Measurements from ENCODE around the gene TRIM5. TPM values are rescaled to one million over a fixed set of nuclear protein-coding genes. Genes with fewer than 3 reads are reported as not detected.
A peak's percentile ranks its signal among the peaks of the same experiment; 100 is the strongest.

TRIM5 gene
- total RNA-seq, 1 donor from 2014 or later, result 9.8 TPM

DNA sequence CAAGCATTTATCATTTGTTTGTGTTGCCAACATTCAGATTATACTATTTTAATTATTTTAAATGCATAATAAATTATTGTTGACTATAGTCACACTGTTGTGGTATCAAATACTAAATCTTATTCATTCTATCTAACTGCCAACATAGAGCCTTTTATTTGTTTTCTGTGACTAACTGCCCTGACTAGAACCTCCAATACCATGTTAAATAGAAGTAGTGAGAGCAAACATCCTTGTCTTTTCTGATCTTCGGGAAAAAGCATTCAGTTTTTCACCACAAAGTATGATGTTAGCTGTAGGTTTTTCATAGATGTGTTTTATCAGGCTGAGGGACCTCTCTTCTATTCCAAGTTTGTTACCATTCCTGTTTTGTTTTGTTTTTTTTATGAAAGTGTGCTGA lies 44.9 kb downstream of the TRIM5 start:
- ATAC-seq (no peak), DNase-seq (ENCODE audit: missing footprints) (no peak)
- intact Hi-C loops (cut with DNase I), result no loop called here

DNA sequence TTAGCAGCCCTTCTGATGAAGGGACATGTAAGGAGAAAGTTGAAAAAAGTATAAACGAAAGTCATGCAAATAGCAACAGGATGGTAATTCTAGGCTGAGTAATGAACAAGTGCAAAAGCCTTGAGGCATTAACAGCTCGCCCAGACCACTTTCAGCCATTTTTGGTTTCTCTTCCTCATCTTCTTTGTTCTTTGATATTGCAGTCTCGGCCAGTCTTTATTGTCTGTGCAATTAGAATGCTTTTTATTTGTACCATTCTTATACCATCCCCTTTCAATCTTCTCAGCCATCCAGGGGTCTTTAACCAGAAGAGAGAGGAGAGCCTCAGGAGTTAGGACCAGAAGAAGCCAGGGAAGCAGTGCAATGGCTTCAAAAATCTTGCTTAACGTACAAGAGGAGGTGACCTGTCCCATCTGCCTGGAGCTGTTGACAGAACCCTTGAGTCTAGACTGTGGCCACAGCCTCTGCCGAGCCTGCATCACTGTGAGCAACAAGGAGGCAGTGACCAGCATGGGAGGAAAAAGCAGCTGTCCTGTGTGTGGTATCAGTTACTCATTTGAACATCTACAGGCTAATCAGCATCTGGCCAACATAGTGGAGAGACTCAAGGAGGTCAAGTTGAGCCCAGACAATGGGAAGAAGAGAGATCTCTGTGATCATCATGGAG lies 52.8 kb downstream of the TRIM5 start:
- ATAC-seq, result no peak
- intact Hi-C loops (cut with DNase I), result no loop called here
- DNase-seq (ENCODE audit: missing footprints), result no peak

DNA sequence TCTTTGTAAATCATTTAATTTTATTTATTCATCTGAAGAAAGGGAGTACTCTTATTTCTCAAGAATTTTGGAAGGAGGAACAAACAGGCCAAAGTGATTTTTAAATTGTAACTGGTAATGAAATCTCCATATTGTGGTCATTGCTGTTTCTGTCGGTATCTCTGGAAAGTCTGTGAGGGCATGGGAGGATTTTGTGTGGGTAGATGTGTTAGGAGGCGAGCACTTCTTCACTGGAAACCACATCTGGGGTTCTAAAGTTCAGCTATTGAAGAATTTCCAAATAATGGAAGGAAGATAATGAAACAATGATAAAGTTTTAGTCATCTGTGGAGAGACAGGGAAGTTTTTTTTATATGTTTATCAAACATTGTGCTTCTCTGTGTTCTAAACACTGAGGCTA lies 53.5 kb downstream of the TRIM5 start:
- intact Hi-C loops (cut with DNase I), result no loop called here
- ATAC-seq, result no peak
- no peak for DNase-seq (ENCODE audit: missing footprints)

DNA sequence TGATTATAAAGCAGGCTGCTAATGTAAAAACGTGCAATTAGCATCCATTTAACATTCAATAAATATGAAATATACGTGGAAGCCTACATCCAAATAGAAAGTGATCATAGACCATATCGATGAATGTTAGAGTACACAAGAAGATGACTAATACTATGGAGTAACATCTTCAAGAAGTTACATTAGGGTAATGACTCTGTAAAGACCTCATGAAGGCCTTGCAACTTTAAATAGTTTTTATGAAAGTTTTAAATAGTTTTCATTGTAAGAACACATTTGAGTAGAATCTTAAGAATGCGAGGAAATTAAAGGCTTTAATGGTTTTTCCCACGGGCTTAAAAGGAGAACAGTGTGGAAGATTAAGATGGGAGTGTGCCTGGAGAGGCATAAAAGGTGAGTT lies 58.7 kb downstream of the TRIM5 start:
- intact Hi-C loops (cut with DNase I), result no loop called here

DNA sequence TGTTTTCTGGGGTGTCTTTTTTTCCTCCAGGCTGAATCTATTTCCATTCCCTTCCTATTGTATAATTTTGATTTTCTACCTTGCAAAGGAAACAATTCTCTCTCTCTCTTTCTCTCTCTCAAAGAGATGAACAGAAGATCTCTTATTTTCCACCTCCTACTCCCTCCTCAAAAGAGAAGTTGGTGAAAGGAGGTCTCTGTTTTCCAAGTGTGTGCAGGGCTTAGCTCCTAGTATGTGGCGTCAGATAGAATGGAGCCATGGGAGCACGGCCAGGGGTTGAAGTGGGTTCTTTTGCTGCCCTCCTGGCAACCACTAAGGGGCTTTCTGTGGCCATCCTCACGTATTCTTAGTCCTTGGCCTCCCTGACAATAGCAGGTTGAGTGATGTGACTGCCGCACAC lies 59.6 kb downstream of the TRIM5 start:
- no peak for DNase-seq (ENCODE audit: missing footprints)
- ATAC-seq, result no peak
- intact Hi-C loops (cut with DNase I), result no loop called here

More for the DNA sequence above, 58.7 kb downstream of the TRIM5 start:
- ATAC-seq (no peak), DNase-seq (ENCODE audit: missing footprints) (no peak)

DNA sequence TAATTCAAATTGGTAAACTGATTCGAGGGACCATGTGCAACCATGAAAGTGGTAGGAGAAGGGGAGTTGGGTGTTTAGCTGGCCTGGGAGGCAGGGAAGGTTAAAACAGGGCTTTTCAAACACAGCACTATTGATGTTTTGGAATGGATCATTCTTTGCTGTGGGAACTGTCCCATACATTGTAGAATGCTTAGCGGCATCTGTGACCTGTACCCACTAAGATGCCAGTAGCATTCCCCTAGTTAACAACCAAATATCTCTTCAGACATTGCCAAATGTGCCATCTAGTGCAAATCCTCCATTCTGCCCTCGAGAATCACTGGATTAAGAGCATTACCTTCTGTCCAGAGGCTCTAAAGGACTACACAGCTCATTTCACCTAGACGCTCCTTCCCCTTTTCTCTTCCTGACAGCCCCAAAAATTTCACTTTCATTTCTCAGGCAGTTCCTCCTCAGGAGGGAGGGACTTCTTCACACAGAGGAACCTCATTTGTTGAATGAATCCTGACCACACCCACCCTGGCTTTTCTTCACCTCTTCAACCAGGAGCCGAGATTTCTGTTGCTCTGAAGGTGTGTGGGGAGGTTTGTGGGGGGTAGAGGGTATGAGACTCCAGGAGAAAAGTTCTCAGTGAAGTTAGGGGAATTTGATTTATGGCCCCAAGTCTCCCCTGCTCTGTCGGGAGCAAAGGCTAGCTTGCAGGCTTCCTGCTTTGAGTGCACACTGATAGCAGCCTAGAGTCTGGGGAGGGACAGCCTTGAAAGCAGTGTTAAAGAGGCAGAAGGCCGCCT lies 60.2 kb downstream of the TRIM5 start, which contains the start of gene TRIM34:
Gene TRIM34 (plus strand): TSS at position 513 of the 791 bp plus-strand sequence. CDS start 7,331 bp downstream, outside the sequence.
- intact Hi-C loops (cut with DNase I), result no loop called here
- peak; percentile 93 for ATAC-seq
- DNase-seq (ENCODE audit: missing footprints), result no peak

DNA sequence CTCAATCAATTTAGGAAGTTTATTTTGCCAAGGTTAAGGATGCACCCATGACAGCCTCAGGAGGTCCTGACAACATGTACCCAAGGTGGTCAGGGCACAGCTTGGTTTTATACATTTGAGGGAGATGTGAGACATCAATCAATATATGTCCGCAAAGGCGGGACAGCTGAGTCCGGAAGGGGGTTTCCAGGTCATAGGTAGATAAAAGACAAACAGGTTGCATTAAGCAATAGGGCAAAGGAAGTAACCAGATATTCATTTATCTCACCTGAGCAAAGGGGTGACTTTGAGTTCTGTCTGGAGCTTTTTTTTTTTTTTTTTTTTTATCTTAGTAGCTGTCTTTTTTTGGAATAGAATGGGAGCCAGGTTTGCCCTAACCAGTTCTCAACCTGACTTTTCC lies 62.1 kb downstream of the TRIM5 start:
- ATAC-seq, result no peak

DNA sequence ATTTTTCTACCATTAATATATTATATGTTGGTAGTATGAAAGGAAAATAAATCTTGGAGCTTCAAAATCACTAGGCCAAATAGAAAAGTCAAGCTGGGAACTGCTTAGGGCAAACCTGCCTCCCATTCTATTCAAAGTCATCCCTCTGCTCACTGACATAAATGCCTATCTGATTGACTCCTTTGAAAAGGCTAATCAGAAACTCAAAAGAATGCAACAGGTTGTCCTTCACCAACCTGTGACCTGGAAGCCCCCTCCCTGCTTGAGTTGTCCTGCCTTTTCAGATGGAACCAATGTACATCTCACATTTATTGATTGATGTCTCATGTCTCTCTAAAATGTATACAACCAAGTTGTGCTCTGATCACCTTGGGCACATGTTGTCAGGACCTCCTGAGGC lies 63.3 kb downstream of the TRIM5 start:
- DNase-seq (ENCODE audit: missing footprints), result no peak
- intact Hi-C loops (cut with DNase I), result no loop called here
- ATAC-seq, result no peak

More for the DNA sequence above, 62.1 kb downstream of the TRIM5 start:
- no peak for DNase-seq (ENCODE audit: missing footprints)
- intact Hi-C loops (cut with DNase I), result no loop called here

DNA sequence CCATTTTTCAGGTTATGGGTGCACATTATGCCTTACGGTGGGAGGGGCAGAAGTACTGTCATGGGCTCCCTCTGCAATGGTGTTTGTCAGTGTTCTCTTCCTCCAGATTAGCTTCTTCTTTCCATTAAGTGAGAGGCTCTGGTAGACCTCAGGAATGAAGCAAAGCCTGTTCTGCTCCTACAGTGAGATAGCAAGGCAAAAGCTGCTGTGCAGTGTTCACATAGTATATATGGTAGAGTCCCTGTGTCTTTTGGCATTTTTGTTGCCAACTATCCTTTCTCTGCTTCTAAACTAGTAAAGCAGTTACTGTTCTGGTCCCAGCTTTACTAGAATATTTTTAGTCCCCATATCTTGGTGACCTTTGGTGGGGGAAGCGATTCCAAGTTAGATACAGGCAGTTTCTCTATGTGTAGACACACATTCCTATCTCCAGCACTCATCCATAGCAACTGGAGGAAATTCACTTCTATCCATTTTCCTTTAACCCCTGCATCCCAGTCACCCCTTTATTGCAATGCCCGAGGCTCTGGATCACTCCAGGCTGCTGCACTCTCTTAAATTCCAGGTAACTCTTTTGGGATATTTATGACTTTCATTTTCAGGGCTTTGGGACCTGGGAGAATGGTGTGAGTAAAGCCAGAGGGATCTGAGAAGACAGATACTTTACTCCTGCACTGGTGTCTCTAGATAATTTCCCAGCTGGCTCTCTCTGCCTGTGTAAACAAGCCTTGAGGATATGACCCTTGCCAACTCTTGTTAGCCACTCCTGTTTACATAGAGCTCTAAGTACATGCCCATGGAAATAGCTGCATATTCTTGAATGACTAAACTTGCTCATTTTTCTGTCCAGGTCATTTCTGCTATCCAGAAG lies 64.0 kb downstream of the TRIM5 start:
- peak; percentile 49 for ATAC-seq
- no peak for DNase-seq (ENCODE audit: missing footprints)
- intact Hi-C loops (cut with DNase I), result no loop called here

DNA sequence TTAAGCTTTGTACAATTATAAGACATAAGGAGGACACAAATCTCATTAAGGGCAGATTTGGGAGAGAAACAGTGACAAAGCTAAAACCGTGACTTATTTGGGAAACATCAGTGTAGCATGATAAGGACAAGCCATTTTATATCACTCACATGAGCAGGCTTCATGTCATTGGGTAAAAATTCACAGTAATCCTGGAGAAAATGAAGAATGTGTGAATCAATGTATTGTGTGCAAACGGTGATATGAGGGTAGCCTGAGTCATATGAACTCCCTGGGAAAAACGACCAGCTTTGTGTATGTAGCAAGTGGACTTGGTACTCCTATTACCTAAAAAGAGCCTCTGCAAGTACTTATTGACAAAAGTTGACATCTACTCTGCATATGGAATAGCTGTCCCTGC lies 66.1 kb downstream of the TRIM5 start:
- intact Hi-C loops (cut with DNase I), result no loop called here
- ATAC-seq, result no peak
- no peak for DNase-seq (ENCODE audit: missing footprints)

Other genes with a start within 250 kb of the TRIM5 start
- gene OR51I1, start 243.6 kb downstream of the TRIM5 start, total RNA-seq, result not detected
- not detected for gene OR51I2, start 235.8 kb downstream of the TRIM5 start, total RNA-seq
- gene OR52D1, start 196.4 kb downstream of the TRIM5 start, total RNA-seq, result not detected
- gene UBQLN3, start 175.1 kb downstream of the TRIM5 start, total RNA-seq, result not detected
- gene UBQLNL, start 168.4 kb downstream of the TRIM5 start, total RNA-seq, result 0.24 TPM
- not detected for gene OR52H1, start 136.5 kb downstream of the TRIM5 start, total RNA-seq
- not detected for gene OR52B6, start 104.2 kb downstream of the TRIM5 start, total RNA-seq
- 0.84 TPM for gene TRIM6, start 88.4 kb downstream of the TRIM5 start, total RNA-seq
- 2.8 TPM for gene TRIM34, start 60.1 kb downstream of the TRIM5 start, total RNA-seq
- gene TRIM22, start 4.7 kb upstream of the TRIM5 start, total RNA-seq, result 22.4 TPM
- not detected for gene OR56B1, start 51.4 kb upstream of the TRIM5 start, total RNA-seq
- gene OR52N4, start 69.2 kb upstream of the TRIM5 start, total RNA-seq, result not detected
- not detected for gene OR52N5, start 98.3 kb upstream of the TRIM5 start, total RNA-seq
- not detected for gene OR52N1, start 106.2 kb upstream of the TRIM5 start, total RNA-seq
- not detected for gene OR52N2, start 123.8 kb upstream of the TRIM5 start, total RNA-seq
- gene OR52E6, start 156.8 kb upstream of the TRIM5 start, total RNA-seq, result not detected
- gene OR52E8, start 172.6 kb upstream of the TRIM5 start, total RNA-seq, result not detected
- not detected for gene OR52E4, start 195.6 kb upstream of the TRIM5 start, total RNA-seq
- not detected for gene OR52E5, start 208.1 kb upstream of the TRIM5 start, total RNA-seq

Data from Right ventricle myocardium inferior (tissue), 1 donor.